Parathyroid adenoma (tissue), 2 donors: ENCODE results near the gene CCDC80.
A peak's percentile ranks its signal among the peaks of the same experiment; 100 is the strongest.

Source experiments
- H2AFZ ChIP-seq: fragments of 300-600 bp; sonication (generic); one replicate; pipeline ENCODE4 v1.7.0; 2017; ENCODE audit warnings: antibody characterized with exemption, mild to moderate bottlenecking
- H3K27ac ChIP-seq: fragments of 300-600 bp; sonication (generic); one replicate; pipeline ENCODE4 v1.7.0; 2017
- H3K27me3 ChIP-seq: fragments of 300-600 bp; sonication (generic); one replicate; pipeline ENCODE4 v1.7.0; 2017; ENCODE audit warnings: low read length; ENCODE audit not compliant: control insufficient read depth, insufficient read depth
- H3K36me3 ChIP-seq: fragments of 300-600 bp; sonication (generic); one replicate; pipeline ENCODE4 v1.7.0; 2017; ENCODE audit warnings: low read length; ENCODE audit not compliant: control insufficient read depth, insufficient read depth
- H3K4me1 ChIP-seq: fragments of 300-600 bp; sonication (generic); one replicate; pipeline ENCODE4 v1.7.0; 2017; ENCODE audit warnings: control low read depth
- H3K4me2 ChIP-seq: fragments of 300-600 bp; sonication (generic); one replicate; pipeline ENCODE4 v1.7.0; 2017; ENCODE audit warnings: low read length
- H3K4me3 ChIP-seq: fragments of 300-600 bp; sonication (generic); one replicate; pipeline ENCODE4 v1.7.0; 2017; ENCODE audit warnings: low read depth, low read length
- H3K79me2 ChIP-seq: fragments of 300-600 bp; sonication (generic); one replicate; pipeline ENCODE4 v1.7.0; 2017; ENCODE audit warnings: control low read depth
- H3K9ac ChIP-seq: fragments of 300-600 bp; sonication (generic); one replicate; pipeline ENCODE4 v1.7.0; 2017; ENCODE audit warnings: mild to moderate bottlenecking
- H3K9me3 ChIP-seq: fragments of 300-600 bp; sonication (generic); one replicate; pipeline ENCODE4 v1.7.0; 2017; ENCODE audit warnings: low read length; ENCODE audit not compliant: control insufficient read depth
- CTCF ChIP-seq: fragments of 300-600 bp; sonication (generic); IDR thresholded peaks from one replicate; pipeline ENCODE4 v1.7.0; 2017; ENCODE audit warnings: antibody characterized with exemption, mild to moderate bottlenecking
- donor health status: primary hyperparathyroidism.

The CCDC80 gene

GRCh38 chr3:112561484-112561733 lies 79.5 kb downstream of the CCDC80 start:
- Histone ChIP-seq H3K4me2 (peak overlapping the region; percentile 97), H3K9ac (peak overlapping the region; percentile 34), H3K4me3 (peak overlapping the region; percentile 98), H3K36me3 (no peaks in the 10 kb centered on the region), H3K27me3 (no peaks in the 10 kb centered on the region), H3K4me1 (peaks cover 7% of the 10 kb centered on the region), H3K9me3 (no peaks in the 10 kb centered on the region), H3K79me2 (peaks cover 23% of the 10 kb centered on the region), H3K27ac (peak overlapping the region; percentile 91), H2AFZ (peak overlapping the region; percentile 97)
- TF ChIP-seq CTCF, result no peak

GRCh38 chr3:112560721-112561483 lies 80.0 kb downstream of the CCDC80 start:
- Histone ChIP-seq H3K9ac (peak overlapping the region; percentile 34), H3K4me2 (peak overlapping the region; percentile 97), H3K4me3 (peak overlapping the region; percentile 98), H2AFZ (peak overlapping the region; percentile 97), H3K9me3 (no peaks in the 10 kb centered on the region), H3K79me2 (peaks cover 23% of the 10 kb centered on the region), H3K27me3 (no peaks in the 10 kb centered on the region), H3K27ac (peak overlapping the region; percentile 91), H3K36me3 (no peaks in the 10 kb centered on the region), H3K4me1 (peaks cover 7% of the 10 kb centered on the region)
- no peak for TF ChIP-seq CTCF

- H3K27ac ChIP-seq, result no peak overlapping the region
Observed at GRCh38 chr3:112560307-112560706, 80.6 kb downstream of the CCDC80 start.

GRCh38 chr3:112557976-112558375 lies 83.0 kb downstream of the CCDC80 start:
- Histone ChIP-seq H3K4me2 (no peak overlapping the region), H3K4me3 (no peak overlapping the region), H3K9ac (no peak overlapping the region), H3K27ac (no peak overlapping the region), H3K36me3 (no peaks in the 10 kb centered on the region), H3K9me3 (no peaks in the 10 kb centered on the region), H3K27me3 (no peaks in the 10 kb centered on the region), H3K79me2 (peaks cover 23% of the 10 kb centered on the region), H3K4me1 (peaks cover 7% of the 10 kb centered on the region), H2AFZ (no peak overlapping the region)
- TF ChIP-seq CTCF, result no peak

More at GRCh38 chr3:112560307-112560706, 80.6 kb downstream of the CCDC80 start:
- Histone ChIP-seq H3K79me2 (peaks cover 23% of the 10 kb centered on the region), H3K9ac (no peak overlapping the region), H3K4me2 (peak overlapping the region; percentile 97), H2AFZ (no peak overlapping the region), H3K4me1 (peaks cover 7% of the 10 kb centered on the region), H3K4me3 (peak overlapping the region; percentile 98), H3K9me3 (no peaks in the 10 kb centered on the region), H3K27me3 (no peaks in the 10 kb centered on the region), H3K36me3 (no peaks in the 10 kb centered on the region)
- TF ChIP-seq CTCF, result no peak
